ENCODE results near the gene TMOD3. TPM values are rescaled to one million over a fixed set of nuclear protein-coding genes. Genes with fewer than 3 reads are reported as not detected.

The TMOD3 gene
- total and polyA plus RNA-seq, 2 donors (not counting 3 experiments of a cell fraction or from before 2014, with no cell fraction given), result 10.4 to 64.3 TPM

- BruUV-seq (replicated peaks), result no TSS peak
- intact Hi-C loops (cut with micrococcal nuclease), result no loop called here
- H3K36me3 ChIP-seq (ENCODE audit: control insufficient read depth in 2 of 2, extremely low read depth in 1 of 2, insufficient read depth in 2 of 2, low read length in 2 of 2), result peaks cover 3 to 5% of the 10 kb centered on the region in 2 experiments
- H3K4me2 ChIP-seq (ENCODE audit: insufficient read depth, low read length), result no peak overlapping the region
- no peak for DNase-seq (ENCODE audit: low read depth, low spot score)
- FAIRE-seq, result no peak
- no peak for TF ChIP-seq MYC (IDR thresholded peaks at IDR 0.05; ENCODE audit: low read depth, low read length)
- TF ChIP-seq POLR2A (IDR thresholded peaks at IDR 0.05; ENCODE audit: low read depth, low read length), result no peak
- TF ChIP-seq CTCF (IDR thresholded peaks at IDR 0.05; ENCODE audit: extremely low read depth in 1 of 2, insufficient read depth in 1 of 2, low read depth in 1 of 2, low read length in 2 of 2), result no peak
- no peak for TF ChIP-seq FOS (IDR thresholded peaks at IDR 0.05; ENCODE audit: borderline replicate concordance, insufficient read depth, low read length)
- TF ChIP-seq POLR2AphosphoS5 (IDR thresholded peaks at IDR 0.05; ENCODE audit: insufficient read depth, low read depth, low read length), result no peak
- TF ChIP-seq EZH2 (IDR thresholded peaks at IDR 0.05; ENCODE audit: borderline replicate concordance, low read depth, low read length, severe bottlenecking), result no peak
- no peak for TF ChIP-seq GATA2 (IDR thresholded peaks at IDR 0.05; ENCODE audit: insufficient read depth, insufficient read length, low read depth, low read length)
- TF ChIP-seq MAX (IDR thresholded peaks at IDR 0.05; ENCODE audit: insufficient read depth, insufficient read length), result no peak
- TF ChIP-seq JUN (IDR thresholded peaks at IDR 0.05; ENCODE audit: borderline replicate concordance, insufficient read depth, insufficient read length, low read depth), result no peak
- dilution Hi-C loops (cut with MboI; ENCODE audit: extremely low pct_ligation_motif_present, low sequenced_read_pairs), result no loop called here
- H4K20me1 ChIP-seq (replicated peaks; ENCODE audit: control insufficient read depth, extremely low read depth, insufficient read depth, low read length), result no peaks in the 10 kb centered on the region
- no peak overlapping the region for H2AFZ ChIP-seq (ENCODE audit: low read depth, low read length)
- H3K4me1 ChIP-seq (ENCODE audit: control insufficient read depth, extremely low read depth, insufficient read depth, low read length), result no peaks in the 10 kb centered on the region
- ChIA-PET CTCF (interaction anchor here (2.1 kb wide), 1 partner anchor 14 kb away, joined by 4 read pairs; no protein-coding TSS in a partner anchor), POLR2A (no interaction called here)
- H3K4me3 ChIP-seq (replicated peaks in 1 of 3; ENCODE audit: insufficient read depth in 1 of 3, low read depth in 1 of 3, low read length in 3 of 3), result no peak overlapping the region
- H3K27ac ChIP-seq (ENCODE audit: insufficient read depth, low read depth, low read length), result no peak overlapping the region
- no peaks in the 10 kb centered on the region for H3K27me3 ChIP-seq (ENCODE audit: control insufficient read depth in 2 of 2, insufficient read depth in 2 of 2, low read length in 2 of 2)
- H3K9ac ChIP-seq (replicated peaks; ENCODE audit: extremely low read depth, insufficient read depth, low read length), result no peak overlapping the region
- no peaks in the 10 kb centered on the region for H3K9me1 ChIP-seq (replicated peaks; ENCODE audit: control insufficient read depth, extremely low read depth, insufficient read depth, low read length)
- no peaks in the 10 kb centered on the region for H3K79me2 ChIP-seq (ENCODE audit: control insufficient read depth, insufficient read depth, low read length)
- H3K9me3 ChIP-seq (replicated peaks; ENCODE audit: control insufficient read depth, insufficient read depth, low read length), result no peaks in the 10 kb centered on the region
These were observed 102.2 kb downstream of the TMOD3 start for GRCh38 chr15:51931638-51932037.
